Measurements from ENCODE around the gene ITLN2.
"Not testable (repeated sequence)": the region's sequence is repeated elsewhere in the genome, so short reads cannot be mapped to it uniquely, and the experiment has no call there.

The ITLN2 gene

GRCh38 chr1:160904783-160905616 lies 49.6 kb downstream of the ITLN2 start:
- no peaks in the 10 kb centered on the region for H3K27me3 ChIP-seq (ENCODE audit: control insufficient read depth, insufficient read depth, low read length)
- H3K9ac ChIP-seq: no peak overlapping the region
- H3K36me3 ChIP-seq (ENCODE audit: control insufficient read depth, insufficient read depth, low read length): no peaks in the 10 kb centered on the region
- no peak overlapping the region for H3K4me2 ChIP-seq (ENCODE audit: low read length)
- H3K4me1 ChIP-seq: no peaks in the 10 kb centered on the region
- no peak for TF ChIP-seq CTCF (IDR thresholded peaks at IDR 0.05)
- no peak overlapping the region for H2AFZ ChIP-seq
- no peaks in the 10 kb centered on the region for H3K79me2 ChIP-seq
- H3K27ac ChIP-seq: no peak overlapping the region
- no peak overlapping the region for H3K4me3 ChIP-seq (ENCODE audit: low read depth, low read length)
- no peaks in the 10 kb centered on the region for H3K9me3 ChIP-seq (ENCODE audit: control insufficient read depth, low read length)

GRCh38 chr1:160902251-160902650 lies 52.4 kb downstream of the ITLN2 start:
- H3K36me3 ChIP-seq (ENCODE audit: control insufficient read depth, insufficient read depth, low read length); H3K4me1 ChIP-seq; H3K4me2 ChIP-seq (ENCODE audit: low read length); H2AFZ ChIP-seq; H3K9ac ChIP-seq; H3K27me3 ChIP-seq (ENCODE audit: control insufficient read depth, insufficient read depth, low read length); H3K9me3 ChIP-seq (ENCODE audit: control insufficient read depth, low read length); H3K27ac ChIP-seq; H3K79me2 ChIP-seq; H3K4me3 ChIP-seq (ENCODE audit: low read depth, low read length): not testable (repeated sequence)

- no peak overlapping the region for H3K9ac ChIP-seq
- no peaks in the 10 kb centered on the region for H3K4me1 ChIP-seq
- no peak overlapping the region for H3K4me2 ChIP-seq (ENCODE audit: low read length)
- no peak overlapping the region for H3K27ac ChIP-seq
- no peak overlapping the region for H2AFZ ChIP-seq
- H3K79me2 ChIP-seq: no peaks in the 10 kb centered on the region
- no peak overlapping the region for H3K4me3 ChIP-seq (ENCODE audit: low read depth, low read length)
- no peaks in the 10 kb centered on the region for H3K36me3 ChIP-seq (ENCODE audit: control insufficient read depth, insufficient read depth, low read length)
- H3K9me3 ChIP-seq (ENCODE audit: control insufficient read depth, low read length): no peaks in the 10 kb centered on the region
- TF ChIP-seq CTCF (IDR thresholded peaks at IDR 0.05): no peak
- no peaks in the 10 kb centered on the region for H3K27me3 ChIP-seq (ENCODE audit: control insufficient read depth, insufficient read depth, low read length)
These were observed 52.8 kb downstream of the ITLN2 start for GRCh38 chr1:160901768-160902167.

GRCh38 chr1:160900683-160901082 lies 53.9 kb downstream of the ITLN2 start:
- not testable (repeated sequence) for H3K79me2 ChIP-seq; H3K4me3 ChIP-seq (ENCODE audit: low read depth, low read length); H3K27me3 ChIP-seq (ENCODE audit: control insufficient read depth, insufficient read depth, low read length); H3K4me2 ChIP-seq (ENCODE audit: low read length); H3K4me1 ChIP-seq; H3K27ac ChIP-seq; H3K36me3 ChIP-seq (ENCODE audit: control insufficient read depth, insufficient read depth, low read length); H3K9me3 ChIP-seq (ENCODE audit: control insufficient read depth, low read length); H3K9ac ChIP-seq; H2AFZ ChIP-seq
